ENCODE data around the gene SLC2A8. TPM values are rescaled to one million over a fixed set of nuclear protein-coding genes. Genes with fewer than 3 reads are reported as not detected.

SLC2A8 gene
- total RNA-seq, 4 donors from 2014 or later: 17.1 to 46.9 (median 35.9) TPM

DNA sequence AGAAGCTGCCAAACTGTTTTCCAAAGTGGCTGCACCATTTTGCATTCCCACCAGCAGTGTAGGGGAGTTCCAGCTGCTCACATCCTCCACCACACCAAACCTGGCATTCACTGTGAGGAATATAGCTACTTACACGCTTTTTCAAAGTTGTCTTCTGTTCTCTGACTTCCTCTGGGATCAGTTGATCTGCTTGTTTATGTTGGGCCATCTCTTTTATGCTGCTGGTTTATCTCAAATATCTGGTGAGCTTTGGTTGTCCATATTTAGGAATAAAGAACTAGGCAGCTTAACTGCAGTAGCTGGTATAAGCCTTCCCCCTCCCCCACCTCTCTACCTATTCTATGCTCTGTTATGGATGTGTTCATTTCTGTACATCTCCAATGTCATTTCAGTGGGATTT, 18.7 kb downstream of the SLC2A8 start:
- TF ChIP-seq, protein P1, sequence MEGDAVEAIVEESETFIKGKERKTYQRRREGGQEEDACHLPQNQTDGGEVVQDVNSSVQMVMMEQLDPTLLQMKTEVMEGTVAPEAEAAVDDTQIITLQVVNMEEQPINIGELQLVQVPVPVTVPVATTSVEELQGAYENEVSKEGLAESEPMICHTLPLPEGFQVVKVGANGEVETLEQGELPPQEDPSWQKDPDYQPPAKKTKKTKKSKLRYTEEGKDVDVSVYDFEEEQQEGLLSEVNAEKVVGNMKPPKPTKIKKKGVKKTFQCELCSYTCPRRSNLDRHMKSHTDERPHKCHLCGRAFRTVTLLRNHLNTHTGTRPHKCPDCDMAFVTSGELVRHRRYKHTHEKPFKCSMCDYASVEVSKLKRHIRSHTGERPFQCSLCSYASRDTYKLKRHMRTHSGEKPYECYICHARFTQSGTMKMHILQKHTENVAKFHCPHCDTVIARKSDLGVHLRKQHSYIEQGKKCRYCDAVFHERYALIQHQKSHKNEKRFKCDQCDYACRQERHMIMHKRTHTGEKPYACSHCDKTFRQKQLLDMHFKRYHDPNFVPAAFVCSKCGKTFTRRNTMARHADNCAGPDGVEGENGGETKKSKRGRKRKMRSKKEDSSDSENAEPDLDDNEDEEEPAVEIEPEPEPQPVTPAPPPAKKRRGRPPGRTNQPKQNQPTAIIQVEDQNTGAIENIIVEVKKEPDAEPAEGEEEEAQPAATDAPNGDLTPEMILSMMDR (IDR thresholded peaks at IDR 0.05; ENCODE audit: low read depth): no peak

DNA sequence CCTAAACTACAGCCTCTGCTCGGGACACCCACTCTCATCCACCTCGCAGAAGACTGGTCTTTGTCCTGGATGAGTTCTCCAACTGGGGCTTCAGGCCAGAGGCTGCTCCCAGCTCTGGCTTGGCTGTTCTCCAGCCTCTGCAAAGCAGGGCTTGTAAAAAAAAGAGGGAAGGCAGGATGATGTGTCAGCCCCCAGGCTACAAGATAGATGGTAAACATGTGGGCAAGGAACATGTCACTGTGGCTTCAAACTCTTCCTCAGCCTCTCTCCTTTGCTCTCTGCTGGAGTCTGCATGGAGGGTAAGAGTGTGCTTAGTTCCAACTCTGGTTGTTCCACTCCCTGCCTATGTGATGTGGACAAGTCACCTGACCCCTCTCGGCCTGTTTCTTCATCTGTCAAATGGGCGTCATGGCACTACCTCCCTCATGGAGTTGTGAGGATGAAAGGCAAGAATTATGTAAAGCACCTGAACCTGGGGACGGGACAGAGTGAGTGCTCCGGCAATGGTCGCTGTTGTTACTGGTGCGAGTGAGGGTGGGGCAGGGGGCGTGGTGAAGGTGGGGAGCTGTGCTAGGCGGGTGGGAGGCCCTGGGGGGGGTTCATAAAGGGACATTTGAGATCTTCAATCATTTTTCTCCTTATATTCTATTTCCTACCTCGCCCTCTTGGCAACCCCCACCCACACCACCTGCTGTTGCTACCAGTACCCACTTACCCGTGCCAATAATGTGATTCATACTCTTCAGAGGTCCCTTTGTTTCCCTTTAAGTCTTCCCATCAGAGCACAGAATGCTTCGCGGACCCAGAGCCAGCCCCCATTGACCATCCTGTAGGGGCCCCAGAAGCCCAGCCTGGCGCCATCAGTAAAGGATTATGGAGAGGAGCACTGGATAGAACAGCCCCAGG, 20.4 kb downstream of the SLC2A8 start:
- TF ChIP-seq, protein P1 (IDR thresholded peaks at IDR 0.05; ENCODE audit: low read depth): no peak

DNA sequence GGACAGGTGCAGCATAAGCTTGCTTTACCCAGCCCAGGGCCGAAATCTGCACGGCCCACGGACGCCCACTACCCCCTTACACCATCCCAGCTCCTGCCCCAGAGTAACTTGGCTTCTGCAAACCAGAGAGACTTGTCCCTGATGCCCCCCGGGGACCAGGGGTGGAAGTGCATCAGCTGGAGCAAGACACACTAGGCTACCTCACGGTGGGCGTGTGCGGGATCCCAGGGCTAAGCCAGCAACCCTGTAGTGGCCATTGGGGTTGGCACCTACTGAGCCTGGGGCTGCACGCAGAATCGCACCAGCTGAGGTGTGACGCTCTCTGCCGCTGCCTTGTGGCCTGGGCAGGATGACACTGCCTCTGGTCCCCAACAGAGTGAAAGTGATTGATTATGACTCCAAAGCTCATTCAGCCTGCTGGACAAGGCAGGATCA, 21.1 kb downstream of the SLC2A8 start:
- TF ChIP-seq, protein P1 (IDR thresholded peaks at IDR 0.05; ENCODE audit: low read depth): no peak

DNA sequence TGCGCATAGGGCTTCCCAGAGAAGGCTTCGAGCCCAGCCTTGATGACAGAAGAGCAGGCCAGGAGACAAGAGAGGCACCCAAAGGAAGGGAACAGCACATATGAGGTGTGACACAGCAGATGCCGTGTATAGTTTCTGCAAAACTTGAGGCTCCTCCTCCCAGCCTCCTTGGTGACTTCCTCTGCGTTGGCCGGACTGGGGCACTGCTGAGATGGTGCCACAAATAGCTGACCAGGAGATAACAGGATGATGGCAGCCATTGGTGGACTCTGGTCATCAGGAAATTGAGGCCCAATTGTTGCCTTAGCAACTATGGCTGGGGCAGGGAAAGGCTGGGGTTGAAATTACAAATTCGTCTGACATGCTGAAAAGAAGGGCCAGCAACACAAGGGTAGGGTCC, 22.4 kb downstream of the SLC2A8 start:
- TF ChIP-seq, protein P1 (IDR thresholded peaks at IDR 0.05; ENCODE audit: low read depth): no peak

DNA sequence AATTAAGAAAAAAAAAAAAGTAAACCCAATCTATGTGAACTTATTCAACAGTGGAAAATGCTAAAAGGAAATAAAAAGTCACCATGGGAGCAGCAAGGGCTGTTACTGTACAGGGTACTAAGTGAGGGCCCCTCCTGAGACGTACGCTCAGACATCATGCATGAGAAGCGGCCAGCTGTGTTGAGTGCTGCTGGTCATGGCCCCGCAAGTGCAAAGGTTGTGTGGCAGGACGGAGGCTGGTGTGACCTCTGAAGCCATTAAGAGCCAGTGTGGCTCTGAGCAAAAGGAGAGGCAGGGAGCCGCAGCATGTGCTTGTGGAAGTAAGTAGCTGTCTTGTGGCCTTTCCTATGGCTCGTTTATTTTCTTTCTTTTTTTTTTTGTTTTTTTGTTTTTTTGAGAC, 24.1 kb downstream of the SLC2A8 start:
- TF ChIP-seq, protein P1 (IDR thresholded peaks at IDR 0.05; ENCODE audit: low read depth): no peak

GRCh38 chr9:127422133-127422782, 25.3 kb downstream of the SLC2A8 start:
- TF ChIP-seq, protein P1 (IDR thresholded peaks at IDR 0.05; ENCODE audit: low read depth): no peak

- TF ChIP-seq, protein P1 (IDR thresholded peaks at IDR 0.05; ENCODE audit: low read depth): no peak
These were observed 25.8 kb downstream of the SLC2A8 start for GRCh38 chr9:127422787-127423186.
